ENCODE measurements around the gene TDRKH.

TDRKH gene

GRCh38 chr1:151790071-151790939, at the start of gene TDRKH:
Gene TDRKH (minus strand): TSS chr1:151790500. CDS start chr1:151783022, 7,478 bp downstream.
- peak; percentile 100 for DNase-seq (ENCODE audit: low spot score)

GRCh38 chr1:151839457-151840403, 49.4 kb upstream of the TDRKH start, which contains the start of gene C2CD4D:
Gene C2CD4D (minus strand): TSS chr1:151839820. CDS start chr1:151838989, 831 bp downstream.
- peak; percentile 55 for DNase-seq (ENCODE audit: low spot score)

- DNase-seq (ENCODE audit: low spot score), result no peak
Observed at GRCh38 chr1:151839082-151839412, 48.7 kb upstream of the TDRKH start.

- peak; percentile 73 for DNase-seq (ENCODE audit: low spot score)
Observed at GRCh38 chr1:151838222-151839081, 48.2 kb upstream of the TDRKH start.

GRCh38 chr1:151837884-151838221, 47.6 kb upstream of the TDRKH start:
- no peak for DNase-seq (ENCODE audit: low spot score)

GRCh38 chr1:151837197-151837596, 46.9 kb upstream of the TDRKH start:
- no peak for DNase-seq (ENCODE audit: low spot score)

- no peak for DNase-seq (ENCODE audit: low spot score)
Observed at GRCh38 chr1:151835596-151835995, 45.3 kb upstream of the TDRKH start.

GRCh38 chr1:151834239-151834638, 43.9 kb upstream of the TDRKH start:
- DNase-seq (ENCODE audit: low spot score), result no peak

GRCh38 chr1:151833172-151833900, 43.0 kb upstream of the TDRKH start:
- no peak for DNase-seq (ENCODE audit: low spot score)

GRCh38 chr1:151832318-151832980, 42.1 kb upstream of the TDRKH start:
- DNase-seq (ENCODE audit: low spot score), result no peak

- no peak for DNase-seq (ENCODE audit: low spot score)
Observed at GRCh38 chr1:151831605-151832004, 41.3 kb upstream of the TDRKH start, which contains the start of gene RORC. Gene RORC (minus strand): TSS chr1:151831802. CDS start chr1:151831764, 38 bp downstream.

- no peak for DNase-seq (ENCODE audit: low spot score)
Observed at GRCh38 chr1:151831256-151831591, 40.9 kb upstream of the TDRKH start.

- no peak for DNase-seq (ENCODE audit: low spot score)
Observed at GRCh38 chr1:151830055-151830454, 39.8 kb upstream of the TDRKH start.

- no peak for DNase-seq (ENCODE audit: low spot score)
Observed at GRCh38 chr1:151829352-151830046, 39.2 kb upstream of the TDRKH start.

GRCh38 chr1:151828921-151829320, 38.6 kb upstream of the TDRKH start:
- no peak for DNase-seq (ENCODE audit: low spot score)

- no peak for DNase-seq (ENCODE audit: low spot score)
Observed at GRCh38 chr1:151827853-151828252, 37.6 kb upstream of the TDRKH start.

- no peak for DNase-seq (ENCODE audit: low spot score)
Observed at GRCh38 chr1:151825751-151826660, 35.7 kb upstream of the TDRKH start.

- no peak for DNase-seq (ENCODE audit: low spot score)
Observed at GRCh38 chr1:151825204-151825603, 34.9 kb upstream of the TDRKH start.

GRCh38 chr1:151823175-151823574, 32.9 kb upstream of the TDRKH start:
- DNase-seq (ENCODE audit: low spot score), result no peak
